ENCODE measurements around the gene FBXO46.

Gene FBXO46, protein sequence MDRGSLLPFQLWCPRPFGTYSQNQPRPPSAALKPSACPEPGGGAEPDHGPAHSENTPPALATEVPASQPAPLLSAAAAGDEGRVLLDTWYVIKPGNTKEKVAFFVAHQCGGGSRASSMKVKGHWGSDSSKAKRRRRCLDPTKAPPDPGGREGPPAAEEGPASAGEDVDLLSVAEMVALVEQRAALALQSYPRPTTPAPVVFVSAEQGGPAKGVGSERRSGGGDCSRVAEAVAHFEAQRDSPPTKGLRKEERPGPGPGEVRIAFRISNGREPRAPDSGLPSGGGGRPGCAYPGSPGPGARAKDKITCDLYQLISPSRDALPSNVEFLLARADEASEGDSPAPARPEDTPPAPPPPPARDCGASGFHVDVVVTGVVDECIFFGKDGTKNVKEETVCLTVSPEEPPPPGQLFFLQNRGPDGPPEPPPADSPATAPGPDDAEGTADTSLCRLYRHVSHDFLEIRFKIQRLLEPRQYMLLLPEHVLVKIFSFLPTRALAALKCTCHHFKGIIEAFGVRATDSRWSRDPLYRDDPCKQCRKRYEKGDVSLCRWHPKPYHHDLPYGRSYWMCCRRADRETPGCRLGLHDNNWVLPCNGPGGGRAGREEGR

DNA sequence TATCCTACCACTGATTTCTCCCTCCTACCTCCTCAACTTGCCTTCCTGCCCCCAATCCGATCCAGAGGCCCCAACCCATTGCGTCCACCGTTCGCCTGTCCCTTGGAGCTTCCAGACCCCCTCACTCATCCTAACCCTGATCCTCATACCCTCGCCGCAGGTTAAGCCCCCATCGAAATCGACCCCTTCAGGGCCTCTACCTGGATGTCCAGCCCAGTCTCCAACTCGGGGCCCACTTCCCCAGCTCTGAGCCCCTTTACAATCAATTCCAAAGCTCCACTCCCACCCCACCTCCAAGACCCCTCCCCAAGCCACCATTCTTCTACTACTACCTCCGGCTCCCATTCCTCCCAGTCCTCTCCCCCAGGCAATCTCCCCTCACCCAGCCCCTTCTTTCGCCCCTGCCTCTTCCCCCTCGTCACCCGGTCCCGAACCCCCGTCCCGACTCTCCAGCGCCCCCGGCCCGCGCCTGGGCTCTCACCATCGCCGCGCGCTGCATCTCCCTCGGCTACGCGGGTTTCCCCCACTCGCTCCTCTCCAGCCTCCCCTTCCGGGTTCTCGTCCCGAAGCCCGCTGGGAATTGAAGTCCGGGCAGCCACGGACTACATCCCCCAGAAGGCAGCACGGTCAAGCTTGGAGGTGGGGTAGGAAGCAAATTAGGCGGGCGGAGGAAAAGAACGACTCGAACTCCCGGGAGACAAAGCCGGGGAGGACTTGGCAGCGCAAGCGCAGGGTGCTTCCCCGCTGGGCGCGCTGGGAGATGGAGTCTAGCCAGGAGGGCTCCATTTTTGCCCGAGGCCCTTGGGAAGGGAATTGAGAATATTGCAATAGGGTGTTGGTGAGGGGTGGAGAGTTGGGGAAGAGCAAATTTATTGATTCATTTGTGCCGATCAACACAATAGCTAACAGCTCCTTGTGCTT, at the start of gene FBXO46:
TSS of gene FBXO46 (minus strand) at position 529 of the 921 bp plus-strand sequence. CDS start 17,401 bp downstream, outside the sequence.
- DNase-seq: peak; percentile 95

DNA sequence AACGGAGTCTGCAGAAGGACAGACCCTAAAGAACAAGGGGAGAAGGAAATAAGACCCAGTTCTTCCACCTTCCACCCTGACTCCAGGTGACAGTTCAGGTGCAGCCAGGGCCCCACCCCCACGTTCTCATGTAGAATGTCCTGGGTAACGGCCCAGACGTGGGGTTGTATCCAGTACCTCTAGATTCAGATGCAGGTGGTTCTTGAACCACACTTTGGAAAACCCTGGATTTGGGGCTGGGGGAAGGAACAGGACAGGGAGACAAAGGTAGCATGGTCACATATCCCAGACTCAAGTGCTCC, 49.4 kb upstream of the FBXO46 start:
- DNase-seq: no peak

DNA sequence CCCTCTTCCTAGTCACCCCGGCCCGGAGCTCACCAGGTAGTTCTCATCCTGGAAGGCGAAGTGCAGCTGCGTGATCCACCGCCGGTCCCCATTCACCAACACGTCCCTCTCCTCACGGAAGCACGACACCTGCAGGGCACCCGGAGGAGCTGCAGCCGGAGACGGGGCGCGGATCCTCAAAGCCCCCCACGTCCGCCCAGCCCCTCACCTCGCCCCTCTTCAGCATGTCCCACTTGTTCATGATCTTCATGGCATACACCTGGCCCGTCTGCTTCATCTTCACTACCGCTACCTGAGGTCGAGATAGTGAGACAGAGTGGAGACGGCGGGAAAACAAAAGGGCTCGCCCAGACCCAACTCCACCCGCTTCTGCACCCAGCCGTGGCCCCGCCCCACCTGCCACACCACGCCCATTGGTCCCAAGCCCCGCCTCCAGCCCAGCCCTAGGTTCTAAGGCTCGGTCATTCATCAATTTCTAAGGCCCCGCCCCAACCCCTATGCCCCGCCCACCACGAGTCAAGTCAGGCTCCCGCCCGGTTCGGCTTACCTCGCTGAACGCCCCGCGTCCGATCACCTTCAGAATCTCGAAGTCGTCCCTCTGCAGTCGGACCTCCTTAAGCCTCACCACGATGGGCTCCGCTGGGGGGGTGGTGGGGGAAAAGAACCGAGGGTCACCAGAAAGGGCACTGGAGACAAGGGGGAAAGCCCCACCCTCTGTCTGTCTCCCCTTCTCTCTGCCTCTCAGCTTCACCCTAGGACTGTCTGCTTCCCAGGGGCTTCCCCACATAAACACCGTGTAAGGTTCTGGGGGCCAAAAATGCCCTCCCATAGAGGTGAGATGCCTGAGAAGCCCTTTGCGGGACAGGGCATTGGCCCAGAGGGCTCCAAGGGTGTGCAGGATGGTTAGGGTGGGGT, 48.8 kb upstream of the FBXO46 start:
- DNase-seq: peak; percentile 93

DNA sequence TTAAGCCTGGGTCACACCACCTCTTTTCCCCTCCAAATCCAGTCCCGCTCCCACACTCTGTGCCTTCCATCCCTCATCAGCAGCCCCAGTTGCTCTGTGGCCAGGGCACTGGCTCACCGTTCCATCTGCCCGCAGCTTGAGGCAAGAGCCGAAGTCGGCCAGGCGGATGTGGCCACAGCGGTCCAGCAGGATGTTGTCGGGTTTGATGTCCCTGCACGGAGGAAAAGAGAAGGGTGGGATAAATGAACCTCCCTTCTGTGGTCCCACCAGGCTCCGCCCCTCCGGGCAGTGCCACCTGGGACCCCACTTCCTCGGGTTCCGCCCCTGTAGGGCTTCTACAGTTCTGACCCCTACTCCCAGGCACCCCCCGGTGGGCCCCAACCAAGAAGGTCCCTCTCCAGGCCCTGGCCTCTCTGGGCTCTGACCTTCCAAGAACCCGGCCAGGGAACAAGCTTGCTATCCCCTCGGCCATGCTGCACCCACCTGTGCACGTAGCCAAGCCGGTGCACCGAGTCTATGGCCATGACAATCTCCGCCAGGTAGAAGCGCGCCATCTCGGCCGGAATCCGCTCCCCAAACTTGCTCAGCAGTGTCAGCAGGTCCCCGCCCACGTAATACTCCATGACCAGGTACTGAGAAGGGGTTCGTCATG, 47.4 kb upstream of the FBXO46 start:
- no peak for DNase-seq

DNA sequence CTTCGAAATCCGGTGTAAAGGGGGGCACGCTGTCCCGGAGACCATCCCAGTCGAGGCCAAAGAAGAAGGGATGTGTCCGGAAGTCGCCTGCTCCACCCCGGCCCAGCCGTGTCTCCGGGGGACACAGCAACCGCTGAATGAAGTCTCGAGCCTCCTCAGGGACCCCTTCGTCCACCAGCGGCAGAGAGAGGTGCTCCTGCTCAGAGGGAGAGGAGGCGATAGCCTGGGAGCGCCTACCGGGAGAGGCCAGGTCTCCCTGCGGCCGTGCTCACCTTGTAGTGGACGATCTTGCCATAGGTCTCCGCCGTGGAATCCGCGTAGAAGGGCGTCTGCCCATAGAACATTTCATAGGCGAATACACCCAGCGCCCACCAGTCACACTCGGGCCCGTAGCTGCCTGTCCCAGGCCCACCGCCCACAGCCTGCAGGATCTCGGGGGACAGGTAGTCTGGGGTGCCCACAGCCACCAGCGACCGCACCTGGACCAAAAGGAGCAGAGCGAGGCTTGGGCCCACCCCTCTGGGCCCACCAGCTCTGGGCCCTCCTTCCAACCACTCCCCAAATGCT, 46.8 kb upstream of the FBXO46 start:
- no peak for DNase-seq

DNA sequence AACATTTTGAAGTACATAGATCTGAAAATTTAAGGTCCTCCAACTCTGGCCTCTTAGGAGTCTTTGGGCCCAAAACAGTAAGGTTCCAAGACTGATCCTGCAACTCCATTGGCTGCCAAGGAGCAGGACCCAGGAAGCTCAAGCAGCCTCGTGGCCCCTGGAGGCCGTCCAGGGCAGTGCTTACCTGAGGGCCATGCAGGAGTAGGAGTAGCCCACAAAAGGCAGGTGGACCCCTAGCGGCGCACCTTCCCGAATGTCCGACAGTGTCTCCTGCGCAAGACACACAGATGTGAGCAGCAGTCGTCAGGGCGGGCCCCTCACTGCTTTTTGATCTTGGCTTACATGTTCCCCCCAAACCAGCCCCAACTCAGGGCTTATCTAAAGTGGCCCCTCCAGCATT, 44.1 kb upstream of the FBXO46 start:
- DNase-seq: no peak

DNA sequence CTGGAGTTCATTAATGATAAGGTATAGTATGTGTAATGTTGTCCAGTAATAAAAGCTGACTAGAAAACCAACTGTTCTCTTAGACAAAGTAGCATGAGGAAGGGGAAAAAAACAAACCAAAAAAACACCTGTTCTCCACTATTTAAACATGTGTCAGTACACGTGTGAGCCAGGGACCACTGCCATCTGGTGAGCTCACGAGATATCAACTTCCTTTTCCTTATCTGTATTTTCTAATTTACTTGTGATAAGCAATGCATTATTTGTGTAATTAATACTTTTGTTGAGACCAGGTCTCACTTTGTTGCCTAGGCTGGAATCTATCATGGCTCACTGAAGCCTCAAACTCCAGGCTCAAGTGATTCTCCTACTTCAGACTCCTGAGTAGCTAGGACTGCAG, 42.7 kb upstream of the FBXO46 start:
- no peak for DNase-seq

DNA sequence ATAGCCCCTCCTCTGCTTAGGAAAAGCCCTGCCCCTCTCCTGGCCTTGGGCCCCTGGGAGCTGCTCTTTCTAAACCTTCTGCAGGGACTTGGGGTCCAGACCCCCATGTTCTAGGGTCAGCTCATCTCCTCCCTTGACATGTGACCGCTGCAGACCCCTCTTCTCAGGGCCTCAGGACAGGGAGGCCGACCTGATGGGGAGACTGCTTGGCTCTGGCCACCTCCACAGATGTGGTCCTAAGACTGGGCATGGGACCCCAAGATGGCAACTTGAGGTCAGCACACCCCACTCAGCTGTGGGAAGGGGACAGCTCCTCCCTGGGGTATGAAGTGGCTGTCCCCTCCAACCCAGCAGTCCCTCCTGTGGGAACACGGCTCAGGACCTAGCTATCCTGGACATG, 42.2 kb upstream of the FBXO46 start:
- DNase-seq: no peak

DNA sequence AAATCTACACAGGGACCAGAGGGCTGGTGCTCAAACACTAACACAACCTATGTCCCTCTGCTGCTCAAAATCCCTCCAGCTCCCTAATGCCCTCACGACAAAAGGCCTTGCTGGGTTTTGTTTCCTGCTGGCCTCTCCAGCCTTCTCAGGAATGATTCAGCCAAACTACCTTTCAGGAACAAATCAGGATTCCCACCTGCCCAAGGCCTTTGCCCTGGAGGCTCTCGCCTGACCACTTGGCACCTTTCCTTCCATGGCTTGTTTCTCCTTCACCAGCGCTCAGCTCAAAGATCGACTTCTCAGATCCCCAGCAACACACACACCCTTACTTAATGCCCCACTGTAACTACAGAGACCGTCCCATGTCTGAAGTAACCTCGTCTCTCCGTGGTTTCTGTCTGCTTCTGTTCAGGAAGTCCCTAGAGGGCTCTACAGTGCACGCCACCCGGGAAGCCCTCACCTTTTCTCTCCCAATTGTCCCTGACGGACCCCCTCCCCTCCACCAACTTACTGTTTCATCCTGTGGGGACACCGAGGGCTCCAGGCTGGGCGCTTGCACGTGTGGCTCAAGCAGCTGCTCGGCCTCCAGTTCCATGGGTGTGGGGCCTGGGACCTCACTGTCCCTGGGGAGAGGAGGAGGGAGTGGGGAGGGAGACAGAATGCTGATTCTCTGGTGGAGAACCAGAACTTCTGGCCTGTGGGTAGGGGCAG, 41.6 kb upstream of the FBXO46 start:
- no peak for DNase-seq

DNA sequence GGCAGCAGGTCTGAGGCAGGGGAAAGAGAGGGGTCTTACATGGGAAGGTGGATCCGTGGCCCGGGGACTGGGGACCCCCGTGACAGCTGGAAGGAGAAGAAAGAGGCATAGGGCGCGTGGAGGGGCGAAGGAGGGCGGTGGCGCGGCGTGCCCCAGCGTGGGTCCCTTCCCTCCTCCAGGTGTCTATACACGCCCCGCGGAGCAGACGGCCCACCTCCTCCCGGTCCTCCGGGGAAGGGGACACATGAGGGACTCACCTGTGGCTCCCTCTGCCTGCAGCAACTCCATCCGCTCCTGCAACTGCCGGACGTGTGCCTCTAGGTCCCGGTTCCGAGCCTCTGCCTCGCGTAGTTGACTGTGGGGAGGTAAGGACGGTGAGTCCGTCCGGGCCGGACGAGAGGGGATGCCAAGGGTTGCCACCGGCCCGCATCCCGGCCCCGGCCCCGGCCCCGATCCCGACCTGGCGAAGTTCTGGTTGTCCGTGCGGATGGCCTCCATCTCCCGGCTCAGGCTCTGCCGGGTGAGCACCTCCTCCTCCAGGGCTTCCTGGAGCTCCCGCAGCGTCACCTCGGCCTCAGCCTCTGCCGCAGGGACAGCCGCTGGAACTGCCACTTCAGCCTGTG, 40.7 kb upstream of the FBXO46 start:
- DNase-seq: no peak

DNA sequence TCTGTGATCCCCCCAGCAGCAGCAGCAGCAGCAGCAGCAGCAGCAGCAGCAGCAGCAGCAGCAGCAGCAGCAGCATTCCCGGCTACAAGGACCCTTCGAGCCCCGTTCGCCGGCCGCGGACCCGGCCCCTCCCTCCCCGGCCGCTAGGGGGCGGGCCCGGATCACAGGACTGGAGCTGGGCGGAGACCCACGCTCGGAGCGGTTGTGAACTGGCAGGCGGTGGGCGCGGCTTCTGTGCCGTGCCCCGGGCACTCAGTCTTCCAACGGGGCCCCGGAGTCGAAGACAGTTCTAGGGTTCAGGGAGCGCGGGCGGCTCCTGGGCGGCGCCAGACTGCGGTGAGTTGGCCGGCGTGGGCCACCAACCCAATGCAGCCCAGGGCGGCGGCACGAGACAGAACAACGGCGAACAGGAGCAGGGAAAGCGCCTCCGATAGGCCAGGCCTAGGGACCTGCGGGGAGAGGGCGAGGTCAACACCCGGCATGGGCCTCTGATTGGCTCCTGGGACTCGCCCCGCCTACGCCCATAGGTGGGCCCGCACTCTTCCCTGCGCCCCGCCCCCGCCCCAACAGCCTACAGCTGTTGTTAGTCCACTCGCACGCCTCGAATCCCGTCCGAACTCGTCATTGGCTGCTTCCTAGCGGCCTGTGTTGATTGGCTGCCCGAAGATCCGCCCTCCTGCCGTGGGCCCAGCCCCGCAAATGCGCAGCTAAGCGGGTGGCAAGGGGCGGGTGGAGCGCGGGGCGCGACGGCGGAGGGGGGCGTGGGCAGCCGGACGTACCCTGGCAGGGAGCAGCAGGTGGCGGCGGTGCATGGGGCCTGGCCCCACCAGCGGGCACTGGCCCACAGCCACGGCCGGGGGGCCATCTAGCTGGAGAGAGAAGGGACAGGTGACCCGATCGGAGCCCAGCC, 39.8 kb upstream of the FBXO46 start:
- peak; percentile 97 for DNase-seq

DNA sequence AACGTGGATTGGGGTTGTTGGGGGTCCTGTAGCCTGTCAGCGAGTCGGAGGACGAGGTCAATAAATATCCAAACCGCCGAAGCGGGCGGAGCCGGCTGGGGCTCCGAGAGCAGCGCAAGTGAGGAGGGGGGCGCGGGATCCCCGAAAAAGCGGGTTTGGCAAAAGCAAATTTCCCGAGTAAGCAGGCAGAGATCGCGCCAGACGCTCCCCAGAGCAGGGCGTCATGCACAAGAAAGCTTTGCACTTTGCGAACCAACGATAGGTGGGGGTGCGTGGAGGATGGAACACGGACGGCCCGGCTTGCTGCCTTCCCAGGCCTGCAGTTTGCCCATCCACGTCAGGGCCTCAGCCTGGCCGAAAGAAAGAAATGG, 39.1 kb upstream of the FBXO46 start:
- DNase-seq: no peak

DNA sequence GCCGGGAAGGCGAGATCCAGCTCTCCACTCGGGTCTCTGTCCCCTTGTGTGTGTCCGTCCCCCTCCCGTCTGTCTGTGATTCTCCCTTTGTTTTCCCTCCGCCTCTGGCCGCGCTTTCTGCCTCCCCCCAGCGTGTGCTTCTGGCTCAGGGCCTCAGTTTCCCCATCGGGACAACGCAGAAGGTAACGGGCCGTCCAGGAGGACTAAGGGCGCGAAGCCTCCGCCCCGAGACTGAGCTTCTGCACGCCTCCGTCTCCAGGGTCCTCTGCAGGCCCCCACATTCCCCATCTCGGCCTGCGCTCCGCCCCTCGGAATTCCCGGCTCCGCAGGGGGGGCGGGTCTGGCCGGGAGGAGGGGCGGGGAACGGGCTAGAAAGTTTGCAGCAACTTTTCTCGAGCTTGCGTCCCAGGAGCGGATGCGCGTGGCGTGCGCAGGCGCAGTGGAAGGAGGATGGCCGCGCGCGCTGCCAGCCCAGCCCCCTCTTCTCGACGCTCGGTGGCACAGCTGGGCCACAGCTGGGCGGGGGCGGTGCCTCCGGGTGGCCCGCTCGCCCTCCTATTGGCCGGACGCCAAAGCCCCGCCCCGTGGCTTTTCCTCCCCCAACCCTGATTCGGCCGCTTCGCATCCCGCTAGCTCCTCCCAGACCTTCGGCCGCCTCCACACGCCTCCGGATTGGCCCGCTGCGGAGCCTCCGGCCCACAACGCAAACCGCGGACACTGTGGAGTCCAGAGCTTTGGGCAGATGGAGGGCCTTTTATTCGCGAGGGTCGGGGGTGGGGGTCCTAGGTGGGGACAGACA, 38.5 kb upstream of the FBXO46 start, which contains the start of gene SIX5:
TSS of gene SIX5 (minus strand) at position 269 of the 799 bp plus-strand sequence. CDS start 408 bp downstream, outside the sequence.
- DNase-seq: peak; percentile 95

DNA sequence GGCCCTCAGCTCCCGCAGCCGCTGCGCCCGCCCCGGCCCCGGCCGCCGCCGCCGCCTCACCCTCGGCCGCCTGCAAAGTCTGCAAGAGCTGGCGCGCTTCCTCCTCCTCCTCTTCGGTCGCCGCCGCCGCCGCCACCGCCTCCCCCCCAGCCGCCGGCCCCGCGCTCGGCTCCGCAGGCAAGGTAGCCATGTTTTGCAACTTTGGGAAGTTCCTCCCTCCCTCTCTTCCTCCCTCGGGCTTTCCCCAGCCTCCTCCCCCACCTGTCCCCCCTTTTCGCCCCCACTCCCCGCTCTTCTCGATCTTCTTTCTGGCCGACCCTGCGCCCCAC, 37.9 kb upstream of the FBXO46 start:
- DNase-seq: no peak

DNA sequence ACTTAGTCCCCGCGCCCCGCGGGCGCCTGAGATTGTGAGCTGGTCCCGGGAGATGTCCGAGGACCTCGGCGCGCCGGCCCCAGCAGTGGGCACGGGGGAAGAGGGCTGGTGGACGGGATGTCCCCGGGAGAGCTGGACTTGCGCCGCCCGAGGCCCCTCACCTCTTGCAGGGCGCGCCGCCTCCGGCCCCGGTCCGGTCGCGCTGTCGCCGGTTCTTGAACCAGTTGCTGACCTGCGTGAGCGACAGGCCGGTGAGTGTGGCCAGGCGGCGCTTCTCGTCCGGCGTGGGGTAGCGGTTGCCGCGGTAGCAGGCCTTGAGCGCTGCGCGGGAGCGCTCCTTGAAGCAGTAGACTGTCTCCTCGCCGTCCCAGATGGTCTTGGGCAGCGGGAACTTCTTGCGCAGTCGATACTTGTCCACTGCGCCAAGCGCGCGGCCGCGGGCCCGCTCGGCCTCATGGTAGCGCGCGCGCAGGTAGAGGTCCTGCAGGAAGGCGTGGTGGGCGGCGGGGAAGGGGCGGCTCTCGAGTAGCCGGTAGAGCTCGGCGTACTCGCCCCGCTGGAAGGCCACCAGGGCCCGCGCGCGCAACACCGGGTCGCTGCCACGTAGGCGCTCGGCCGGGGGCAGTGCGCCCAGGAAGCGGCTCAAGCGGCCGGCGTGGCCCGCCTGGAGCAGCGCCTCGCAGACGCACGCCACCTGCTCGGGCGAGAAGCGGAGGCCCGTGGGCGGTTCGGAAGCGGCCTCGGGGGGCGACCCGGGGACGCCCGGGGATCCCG, 37.4 kb upstream of the FBXO46 start:
- peak; percentile 76 for DNase-seq

DNA sequence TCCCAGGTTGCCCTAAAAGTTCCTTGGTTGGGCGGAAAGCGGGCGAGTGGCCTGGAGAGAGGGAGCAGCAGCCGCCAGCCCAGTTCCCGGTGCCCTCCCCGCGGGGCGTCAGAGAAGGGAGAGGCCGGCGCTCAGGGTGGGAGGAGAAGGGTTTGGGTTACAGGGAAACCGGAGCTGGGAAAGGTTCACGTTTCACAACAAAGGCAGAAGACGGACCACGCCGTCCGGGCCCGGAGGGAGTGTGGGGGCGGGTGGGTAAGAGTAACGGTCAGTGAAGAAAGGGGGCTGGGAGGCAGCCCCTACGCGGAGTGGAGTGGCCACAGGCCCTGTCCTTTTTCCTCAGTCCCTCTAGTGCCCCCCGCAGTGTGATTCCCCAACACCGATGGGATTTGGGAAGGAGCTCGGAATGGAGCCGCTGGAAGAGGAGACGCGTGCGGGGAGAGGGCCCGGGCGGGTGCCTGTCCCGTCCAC, 36.7 kb upstream of the FBXO46 start:
- DNase-seq: no peak

DNA sequence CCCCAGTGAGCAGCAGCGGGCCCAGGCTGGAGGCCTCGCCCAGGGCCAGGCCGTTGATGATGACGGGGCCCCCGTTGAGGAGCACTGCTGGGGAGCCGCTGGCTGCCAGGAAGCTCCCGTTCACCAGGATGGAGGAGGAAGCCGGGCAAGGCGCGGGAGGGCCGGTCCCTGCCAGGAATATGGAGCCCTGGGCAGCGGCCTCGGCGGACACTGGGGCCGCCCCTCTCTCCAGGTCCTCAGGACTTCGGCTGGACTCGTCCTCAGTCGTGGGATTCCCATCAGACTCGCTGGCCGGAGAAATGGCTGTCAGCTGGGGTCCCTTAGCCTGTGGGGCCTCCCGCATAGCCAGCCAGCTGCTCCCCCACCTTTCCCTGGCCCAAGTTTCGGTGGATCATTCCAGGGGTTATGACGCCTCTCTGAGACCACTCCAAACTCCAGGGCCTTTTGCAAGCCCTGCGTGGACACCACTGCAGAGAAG, 36.2 kb upstream of the FBXO46 start:
- no peak for DNase-seq

Measured in activated CD8-positive, alpha-beta memory T cell treated with anti-CD3 and anti-CD28 coated beads for 24 hours (primary cell).